Activated CD8-positive, alpha-beta T cell treated with anti-CD3 and anti-CD28 coated beads for 36 hours (primary cell): ENCODE measurements around the gene PRR11. TPM values are rescaled to one million over a fixed set of nuclear protein-coding genes. Genes with fewer than 3 reads are reported as not detected.
"Not testable (repeated sequence)": the region's sequence is repeated elsewhere in the genome, so short reads cannot be mapped to it uniquely, and the experiment has no call there.

Experiments used
- ATAC-seq: fragments of 200-7000 bp; cut with Tn5 transposase; one replicate; pipeline ENCODE4 v1.10.0; 2021; ENCODE audit warnings: mild to moderate bottlenecking, moderate library complexity
- CTCF ChIA-PET: fragments of 350-600 bp; sonication (Branson Sonifier 250); formaldehyde crosslinking; loops from one replicate; lab custom pipeline; 2021; ENCODE audit warnings: antibody characterized with exemption; lab: Charles Lee
- POLR2A ChIA-PET: fragments of 350-600 bp; sonication (Branson Sonifier 250); formaldehyde crosslinking; loops from one replicate; lab custom pipeline; 2021; ENCODE audit warnings: antibody characterized with exemption; lab: Charles Lee
- DNase-seq: peaks from one replicate; pipeline ENCODE4 v3.0.0-alpha.2; 2020
- H3K27ac Mint-ChIP-seq: one replicate; pipeline ENCODE4 v1.8.0; 2021; ENCODE audit warnings: mild to moderate bottlenecking, mixed read lengths
- H3K27me3 Mint-ChIP-seq: one replicate; pipeline ENCODE4 v1.8.0; 2021; ENCODE audit warnings: mixed read lengths
- H3K36me3 Mint-ChIP-seq: one replicate; pipeline ENCODE4 v1.8.0; 2021; ENCODE audit warnings: low read depth, mixed read lengths
- H3K4me1 Mint-ChIP-seq: one replicate; pipeline ENCODE4 v1.8.0; 2021; ENCODE audit warnings: low read depth, mixed read lengths
- H3K4me3 Mint-ChIP-seq: one replicate; pipeline ENCODE4 v1.8.0; 2021; ENCODE audit warnings: mild to moderate bottlenecking, moderate library complexity, mixed read lengths
- H3K9me3 Mint-ChIP-seq: one replicate; pipeline ENCODE4 v1.8.0; 2021; ENCODE audit warnings: mixed read lengths
- intact Hi-C: fragments of 100-400 bp; cut with micrococcal nuclease; formaldehyde crosslinking; loops from one replicate; pipeline ENCODE4 v1.10.0; 2022
- total RNA-seq, 2 experiments: library from RNA; stranded (reverse); gene quantifications; one replicate each; pipeline ENCODE4 v1.2.3, GENCODE V29; 2021
- TF ChIP-seq, protein P1 (sequence below): fragments of 200-600 bp; IDR thresholded peaks from one replicate; pipeline ENCODE4 v1.8.0; 2022; ENCODE audit warnings: antibody characterized with exemption, mild to moderate bottlenecking

PRR11 gene
- total RNA-seq, 2 experiments from 2014 or later, result 66.6 to 67.5 TPM

DNA sequence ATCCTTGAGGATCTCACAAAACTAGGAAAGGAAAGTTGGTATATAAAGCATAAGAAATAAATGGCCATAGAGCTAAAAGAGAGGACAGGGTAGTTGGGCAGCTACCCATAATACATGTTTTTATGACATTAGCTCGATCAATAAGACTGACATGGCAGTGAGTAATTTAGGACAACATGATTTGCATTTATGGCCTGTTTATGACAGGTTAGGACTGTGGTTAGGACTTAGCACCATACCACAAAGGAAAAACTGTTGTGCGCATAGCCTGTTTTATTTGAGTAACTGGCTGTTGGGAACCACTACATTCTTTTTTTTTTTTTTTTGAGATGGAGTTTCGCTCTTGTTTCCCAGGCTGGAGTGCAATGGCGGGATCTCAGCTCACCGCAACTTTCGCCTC, 30.9 kb upstream of the PRR11 start:
- H3K4me3 Mint-ChIP-seq, result no peak overlapping the region
- no peak overlapping the region for H3K27ac Mint-ChIP-seq
- H3K4me1 Mint-ChIP-seq, result no peaks in the 10 kb centered on the region
- TF ChIP-seq, protein P1, sequence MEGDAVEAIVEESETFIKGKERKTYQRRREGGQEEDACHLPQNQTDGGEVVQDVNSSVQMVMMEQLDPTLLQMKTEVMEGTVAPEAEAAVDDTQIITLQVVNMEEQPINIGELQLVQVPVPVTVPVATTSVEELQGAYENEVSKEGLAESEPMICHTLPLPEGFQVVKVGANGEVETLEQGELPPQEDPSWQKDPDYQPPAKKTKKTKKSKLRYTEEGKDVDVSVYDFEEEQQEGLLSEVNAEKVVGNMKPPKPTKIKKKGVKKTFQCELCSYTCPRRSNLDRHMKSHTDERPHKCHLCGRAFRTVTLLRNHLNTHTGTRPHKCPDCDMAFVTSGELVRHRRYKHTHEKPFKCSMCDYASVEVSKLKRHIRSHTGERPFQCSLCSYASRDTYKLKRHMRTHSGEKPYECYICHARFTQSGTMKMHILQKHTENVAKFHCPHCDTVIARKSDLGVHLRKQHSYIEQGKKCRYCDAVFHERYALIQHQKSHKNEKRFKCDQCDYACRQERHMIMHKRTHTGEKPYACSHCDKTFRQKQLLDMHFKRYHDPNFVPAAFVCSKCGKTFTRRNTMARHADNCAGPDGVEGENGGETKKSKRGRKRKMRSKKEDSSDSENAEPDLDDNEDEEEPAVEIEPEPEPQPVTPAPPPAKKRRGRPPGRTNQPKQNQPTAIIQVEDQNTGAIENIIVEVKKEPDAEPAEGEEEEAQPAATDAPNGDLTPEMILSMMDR, result no peak
- H3K36me3 Mint-ChIP-seq, result peaks cover 21% of the 10 kb centered on the region
- intact Hi-C loops, result no loop called here
- no peaks in the 10 kb centered on the region for H3K27me3 Mint-ChIP-seq
- DNase-seq, result no peak
- ChIA-PET CTCF (no interaction called here), POLR2A (no interaction called here)
- no peak for ATAC-seq
- H3K9me3 Mint-ChIP-seq, result no peaks in the 10 kb centered on the region

DNA sequence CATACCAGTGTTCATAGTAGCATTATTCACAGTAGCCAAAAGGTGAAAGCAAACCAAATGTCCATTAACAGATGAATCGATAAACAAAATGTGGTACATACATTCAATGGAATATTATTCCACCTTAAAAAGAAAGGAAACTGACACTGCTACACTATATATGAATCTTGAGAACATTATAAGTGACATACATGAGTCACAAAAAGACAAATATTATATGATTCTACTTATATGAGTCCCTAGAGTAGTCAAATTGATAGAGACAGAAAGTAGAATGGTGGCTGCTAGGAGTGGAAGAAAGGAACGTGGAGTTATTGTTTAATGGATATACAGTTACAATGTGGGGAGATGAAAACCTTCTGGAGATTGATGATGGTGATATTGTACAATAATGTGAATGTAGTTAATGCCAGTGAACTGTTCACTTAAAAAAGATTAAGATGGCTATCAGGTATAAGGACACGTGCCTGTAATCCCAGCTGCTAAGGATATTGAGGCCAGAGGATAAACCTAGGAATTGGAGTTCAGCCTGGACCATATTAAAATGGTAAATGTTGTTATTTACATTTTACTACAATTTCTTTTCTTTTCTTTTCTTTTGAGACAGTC, 28.6 kb upstream of the PRR11 start:
- TF ChIP-seq, protein P1, result no peak
- ATAC-seq (no peak), DNase-seq (no peak)
- Mint-ChIP-seq H3K4me3 (no peak overlapping the region), H3K9me3 (no peaks in the 10 kb centered on the region), H3K27ac (no peak overlapping the region), H3K27me3 (no peaks in the 10 kb centered on the region), H3K36me3 (peaks cover 15% of the 10 kb centered on the region), H3K4me1 (no peaks in the 10 kb centered on the region)
- ChIA-PET POLR2A (interaction anchor here (1.1 kb wide), 2 partner anchors 17 to 20 kb away, joined by 3 read pairs; partner anchors contain the start of gene TRIM37), CTCF (no interaction called here)
- intact Hi-C loops, result no loop called here

DNA sequence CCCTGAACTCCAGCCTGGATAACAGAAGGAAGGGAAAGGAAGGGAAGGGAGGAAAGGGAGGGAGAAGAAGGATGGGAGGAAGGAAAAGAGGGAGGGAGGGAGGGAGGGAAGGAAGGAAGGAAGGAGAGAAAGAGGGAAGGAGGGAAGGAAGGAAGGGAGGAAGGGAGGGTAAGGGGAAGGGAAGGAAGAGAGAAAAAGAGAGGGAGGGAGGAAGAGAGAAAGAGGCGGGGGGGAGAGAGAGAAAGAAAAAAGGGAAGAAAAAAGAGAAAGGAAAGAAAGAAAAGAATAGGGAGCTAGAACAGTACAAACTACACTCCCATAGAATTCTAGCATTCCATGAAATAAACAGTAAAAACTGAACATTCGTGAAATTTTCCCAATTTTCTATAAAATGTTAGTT, 25.7 kb upstream of the PRR11 start:
- POLR2A ChIA-PET, result no interaction called here
- no peaks in the 10 kb centered on the region for H3K27me3 Mint-ChIP-seq
- H3K9me3 Mint-ChIP-seq, result no peaks in the 10 kb centered on the region
- no peaks in the 10 kb centered on the region for H3K4me1 Mint-ChIP-seq
- intact Hi-C loops, result no loop called here
- DNase-seq (no peak), ATAC-seq (no peak)
- H3K27ac Mint-ChIP-seq, result no peak overlapping the region
- no peak overlapping the region for H3K4me3 Mint-ChIP-seq
- CTCF ChIA-PET, result interaction anchor here (1.9 kb wide), 1 partner anchor 16 kb away, joined by 5 read pairs; no protein-coding TSS in a partner anchor
- TF ChIP-seq, protein P1, result no peak
- peaks cover 10% of the 10 kb centered on the region for H3K36me3 Mint-ChIP-seq

DNA sequence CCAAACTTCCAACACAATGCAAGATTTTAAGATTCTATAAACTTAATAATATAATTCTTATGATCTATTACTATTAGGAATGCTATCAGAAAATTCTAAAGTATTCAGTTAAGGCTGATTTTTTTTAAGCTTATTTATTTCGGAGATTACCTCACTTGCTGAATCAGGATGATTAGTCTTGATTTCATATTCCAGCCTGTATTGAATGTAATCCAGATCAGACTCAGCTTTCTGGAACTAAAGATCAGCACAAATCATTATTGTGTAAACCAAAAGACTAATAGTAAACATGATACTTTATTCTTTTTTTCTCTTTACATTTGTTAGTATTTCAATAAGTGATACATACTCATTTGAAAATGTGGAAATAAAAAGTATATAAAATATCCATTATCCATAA, 24.4 kb upstream of the PRR11 start:
- ChIA-PET POLR2A (interaction anchor here (1.2 kb wide), 1 partner anchor 25 kb away, joined by 3 read pairs; the partner anchor contains the start of gene TRIM37), CTCF (interaction anchor here (1.9 kb wide), 1 partner anchor 15 kb away, joined by 5 read pairs; no protein-coding TSS in a partner anchor)
- Mint-ChIP-seq H3K27ac (no peak overlapping the region), H3K4me1 (no peaks in the 10 kb centered on the region), H3K9me3 (no peaks in the 10 kb centered on the region), H3K36me3 (peaks cover 10% of the 10 kb centered on the region), H3K4me3 (no peak overlapping the region), H3K27me3 (no peaks in the 10 kb centered on the region)
- DNase-seq (no peak), ATAC-seq (no peak)
- intact Hi-C loops, result no loop called here
- TF ChIP-seq, protein P1, result no peak

DNA sequence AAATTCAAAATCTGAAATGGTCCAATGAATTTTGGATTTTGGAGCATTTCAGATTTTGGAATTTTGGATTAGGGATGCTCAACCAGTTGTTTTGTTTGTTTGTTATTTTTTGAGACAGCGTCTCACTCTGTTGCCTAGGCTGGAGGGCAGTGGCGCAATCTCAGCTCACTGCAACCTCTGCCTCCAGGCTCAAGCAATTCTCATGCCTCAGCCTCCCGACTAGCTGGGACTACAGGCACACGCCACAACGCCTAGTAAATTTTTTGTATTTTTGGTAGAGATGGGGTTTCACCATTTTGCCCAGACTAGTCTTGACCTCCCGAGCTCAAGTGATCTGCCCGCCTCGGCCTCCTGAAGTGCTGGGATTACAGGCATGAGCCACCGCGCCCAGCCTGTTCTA, 17.2 kb upstream of the PRR11 start:
- ATAC-seq, H3K4me1 Mint-ChIP-seq, CTCF ChIA-PET: not testable (repeated sequence)

More for the DNA sequence above, 17.2 kb upstream of the PRR11 start:
- POLR2A ChIA-PET, H3K27ac Mint-ChIP-seq, H3K9me3 Mint-ChIP-seq, H3K27me3 Mint-ChIP-seq, H3K36me3 Mint-ChIP-seq, DNase-seq, H3K4me3 Mint-ChIP-seq, intact Hi-C loops: not testable (repeated sequence)
